HUES48 (cell line): ENCODE data around the gene ALX4.

ENCODE experiments used
- H3K27ac ChIP-seq: one replicate; pipeline ENCODE4 v1.7.0; 2013; ENCODE audit warnings: low read depth, low read length, inconsistent platforms
- H3K27me3 ChIP-seq: 2 replicates; pipeline ENCODE4 v1.6.1; 2013; ENCODE audit warnings: mild to moderate bottlenecking, low read length; ENCODE audit not compliant: control insufficient read depth, insufficient read depth
- H3K36me3 ChIP-seq: 2 replicates; pipeline ENCODE4 v1.6.1; 2013; ENCODE audit warnings: low read length; ENCODE audit not compliant: control insufficient read depth, insufficient read depth
- H3K4me1 ChIP-seq: 2 replicates; pipeline ENCODE4 v1.6.1; 2013; ENCODE audit warnings: mild to moderate bottlenecking, low read length; ENCODE audit not compliant: control insufficient read depth, insufficient read depth
- H3K4me3 ChIP-seq: 2 replicates; pipeline ENCODE4 v1.5.1; 2013; ENCODE audit warnings: mild to moderate bottlenecking, low read depth, low read length
- H3K9ac ChIP-seq: 2 replicates; pipeline ENCODE4 v1.6.1; 2013; ENCODE audit warnings: mild to moderate bottlenecking, low read depth, low read length, moderate library complexity
- H3K9me3 ChIP-seq: 2 replicates; pipeline ENCODE4 v1.6.1; 2013; ENCODE audit warnings: low read length; ENCODE audit not compliant: control insufficient read depth, insufficient read depth

ALX4 gene

GRCh38 chr11:44213148-44213547, 96.8 kb downstream of the ALX4 start:
- Histone ChIP-seq H3K27me3 (no peaks in the 10 kb centered on the region), H3K27ac (no peak overlapping the region), H3K9me3 (no peaks in the 10 kb centered on the region), H3K4me1 (no peaks in the 10 kb centered on the region), H3K9ac (no peak overlapping the region), H3K36me3 (no peaks in the 10 kb centered on the region), H3K4me3 (no peak overlapping the region)

DNA sequence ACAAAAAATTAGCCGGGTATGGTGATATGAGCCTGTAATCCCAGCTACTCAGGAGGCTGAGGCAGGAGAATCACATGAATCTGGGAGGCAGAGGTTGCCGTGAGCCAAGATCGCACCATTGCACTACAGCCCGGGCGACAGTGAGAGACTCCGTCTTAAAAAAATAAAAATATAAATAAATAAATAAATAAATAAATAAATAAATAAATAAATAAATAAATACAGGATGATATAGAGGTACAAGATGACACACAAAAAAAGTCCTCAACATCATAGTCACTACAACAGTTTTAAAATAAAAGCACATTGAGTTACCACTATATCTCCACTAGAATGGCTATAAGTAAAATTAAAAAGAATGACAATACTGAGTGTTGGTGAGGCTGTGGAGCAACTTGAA, 97.8 kb downstream of the ALX4 start:
- no peaks in the 10 kb centered on the region for H3K27me3 ChIP-seq
- no peaks in the 10 kb centered on the region for H3K36me3 ChIP-seq
- no peaks in the 10 kb centered on the region for H3K4me1 ChIP-seq
- no peaks in the 10 kb centered on the region for H3K9me3 ChIP-seq
- H3K9ac ChIP-seq, result no peak overlapping the region
- H3K4me3 ChIP-seq, result no peak overlapping the region
- H3K27ac ChIP-seq, result no peak overlapping the region
